HG03520 (cell line): ENCODE measurements around the gene MB.

Source experiments
- ATAC-seq: cut with Tn5 transposase; IDR thresholded peaks from one replicate; pipeline ENCODE4 v1.9.1; 2021; ENCODE audit warnings: mild to moderate bottlenecking, moderate library complexity; ENCODE audit not compliant: unreplicated experiment

The MB gene

DNA sequence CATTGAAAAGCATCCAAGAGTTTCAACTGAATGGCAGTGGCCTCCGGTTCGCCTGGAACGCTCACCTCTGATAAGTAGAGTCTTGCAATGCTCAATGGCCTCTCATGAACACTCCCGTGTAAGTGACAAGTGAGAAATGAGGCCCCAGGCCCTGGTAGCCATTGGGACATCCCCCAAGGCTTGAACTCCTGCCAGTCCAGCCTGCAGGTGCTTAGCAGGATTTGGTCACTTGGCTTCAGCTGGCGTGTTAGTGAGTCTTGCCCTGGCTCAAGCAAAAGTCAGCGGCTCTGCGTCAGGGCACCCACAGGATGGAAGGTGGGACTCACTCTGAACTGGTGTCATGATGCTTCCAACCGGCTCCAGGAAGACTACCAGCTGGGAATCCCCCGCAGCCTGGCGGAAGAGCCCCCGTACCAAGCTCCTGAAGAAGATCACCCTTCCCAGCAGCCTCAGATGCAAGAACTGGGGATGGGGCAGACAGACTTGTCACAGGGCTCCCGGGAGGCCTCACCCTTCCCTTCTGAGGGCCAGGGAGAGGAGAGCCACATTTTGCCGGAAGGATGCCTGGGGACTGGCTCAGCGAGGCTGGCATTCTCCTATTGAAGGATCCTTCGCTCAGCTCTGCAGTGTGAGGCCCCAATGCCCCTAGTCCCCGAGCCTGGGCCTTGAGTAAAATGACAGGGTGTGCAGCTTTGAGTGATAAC, 19.3 kb downstream of the MB start:
- no peak for ATAC-seq

DNA sequence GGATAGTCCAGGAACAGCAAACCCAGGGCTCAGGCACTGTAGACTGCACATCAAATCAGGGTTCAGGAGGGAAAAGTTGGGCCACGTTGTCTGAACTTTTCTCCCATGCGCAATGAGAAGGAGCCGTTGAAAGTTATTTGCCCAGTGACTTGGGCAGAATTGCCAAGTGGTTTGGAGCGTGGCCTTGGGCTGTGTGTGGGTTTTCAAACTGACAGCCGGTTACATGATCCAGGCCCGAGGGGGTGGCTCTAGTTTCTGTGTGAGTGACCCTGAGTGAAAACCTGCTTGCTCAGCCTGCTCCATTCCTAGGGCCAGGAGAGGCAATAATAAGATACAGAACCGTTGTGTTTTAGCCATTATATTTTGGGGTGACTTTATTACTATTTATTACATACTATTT, 20.3 kb downstream of the MB start:
- no peak for ATAC-seq

- ATAC-seq: no peak
Measured at GRCh38 chr22:35594686-35595085, 22.4 kb downstream of the MB start.

DNA sequence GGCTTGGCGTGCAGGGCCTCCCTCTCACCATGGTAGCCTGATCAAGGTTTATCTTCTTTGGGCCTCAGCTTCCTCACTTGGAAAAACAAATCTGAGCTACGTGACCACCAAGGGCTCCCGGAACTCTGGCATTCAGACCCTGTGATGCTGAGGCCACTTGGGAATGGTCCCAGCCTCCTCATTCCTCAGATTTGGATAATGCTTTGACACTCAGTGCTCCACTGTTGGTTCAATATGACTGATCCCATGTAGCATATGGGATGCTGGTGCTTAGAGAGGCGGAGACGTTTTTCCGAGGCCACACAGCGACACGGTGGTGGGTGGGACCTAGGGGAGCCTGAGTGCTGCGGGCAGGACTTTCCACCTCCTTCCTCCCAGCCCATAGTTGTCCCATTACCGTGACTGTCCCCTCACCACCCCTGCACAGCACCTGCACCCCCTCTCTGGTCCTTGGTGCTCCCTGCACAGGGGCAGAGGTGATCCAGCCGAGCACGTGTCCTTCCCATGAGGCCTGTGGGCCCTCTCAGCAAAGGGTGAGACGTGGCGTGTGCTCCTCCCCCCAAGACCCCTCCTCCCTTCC, 23.1 kb downstream of the MB start:
- no peak for ATAC-seq

DNA sequence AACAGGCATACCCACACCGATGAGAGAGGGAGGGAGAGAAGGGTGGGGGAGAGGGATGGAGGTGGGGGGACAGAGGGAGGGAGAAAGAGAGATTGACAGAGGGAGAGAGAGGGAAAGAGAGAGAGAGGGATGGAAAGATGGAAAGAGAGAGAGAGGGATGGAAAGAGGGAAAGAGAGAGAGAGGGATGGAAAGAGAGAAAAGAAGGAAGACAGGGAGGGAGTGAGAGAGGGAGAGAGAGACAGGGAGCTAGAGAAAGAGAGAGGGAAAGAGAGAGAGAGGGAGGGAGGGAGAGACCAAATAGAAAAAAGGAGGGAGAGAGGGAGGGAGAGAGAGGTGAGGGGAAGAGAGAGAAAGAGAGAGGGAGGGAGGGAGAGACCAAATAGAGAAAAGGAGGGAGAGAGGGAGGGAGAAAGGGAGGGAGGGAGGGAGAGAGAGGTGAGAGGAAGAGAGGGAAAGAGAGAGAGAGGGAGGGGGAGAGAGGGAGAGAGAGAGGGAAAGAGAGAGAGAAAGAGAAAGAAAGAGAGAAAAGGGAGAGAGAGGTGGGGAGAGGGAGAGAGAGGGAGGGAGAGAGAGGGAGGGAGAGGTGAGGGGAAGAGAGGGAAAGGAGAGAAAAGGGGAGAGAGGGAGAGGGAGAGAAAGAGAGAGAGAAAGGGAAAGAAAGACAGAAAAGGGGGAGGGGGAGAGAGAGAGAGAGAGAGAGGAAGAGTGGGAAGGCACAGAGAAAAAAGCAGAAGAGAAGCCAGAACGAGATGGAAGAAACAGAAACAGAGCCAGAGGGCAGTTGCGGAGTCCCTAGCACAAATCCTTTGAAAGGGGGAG, 23.8 kb downstream of the MB start:
- ATAC-seq: no peak

DNA sequence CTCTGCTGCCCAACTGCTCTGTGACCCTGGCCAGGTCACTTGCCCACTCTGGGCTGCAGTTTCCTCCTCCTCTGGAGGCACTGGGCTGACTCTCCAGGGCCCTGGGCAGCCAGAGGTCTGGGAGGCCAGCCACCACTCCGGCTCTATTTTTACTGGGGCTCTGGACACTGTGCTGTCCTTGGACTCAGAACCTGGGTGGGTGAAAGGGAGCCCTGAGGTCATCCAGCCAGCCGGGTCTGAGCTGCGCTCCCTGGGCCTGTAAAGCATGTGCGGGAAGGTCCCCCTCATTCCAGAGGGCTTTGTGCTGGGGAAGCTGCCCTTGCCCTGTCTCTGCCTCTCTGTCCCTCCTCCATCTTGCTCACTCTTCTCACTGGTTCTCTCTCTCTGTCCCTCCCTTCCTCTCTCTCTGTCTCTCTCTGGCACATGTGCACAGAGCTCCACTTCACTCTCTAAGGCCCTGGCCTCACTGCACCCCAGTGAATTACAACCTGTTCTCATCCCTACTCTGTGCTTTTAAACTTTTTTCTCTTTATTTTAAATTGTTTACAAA, 24.6 kb downstream of the MB start:
- ATAC-seq: no peak

GRCh38 chr22:35591714-35592417, 25.3 kb downstream of the MB start:
- ATAC-seq: no peak

DNA sequence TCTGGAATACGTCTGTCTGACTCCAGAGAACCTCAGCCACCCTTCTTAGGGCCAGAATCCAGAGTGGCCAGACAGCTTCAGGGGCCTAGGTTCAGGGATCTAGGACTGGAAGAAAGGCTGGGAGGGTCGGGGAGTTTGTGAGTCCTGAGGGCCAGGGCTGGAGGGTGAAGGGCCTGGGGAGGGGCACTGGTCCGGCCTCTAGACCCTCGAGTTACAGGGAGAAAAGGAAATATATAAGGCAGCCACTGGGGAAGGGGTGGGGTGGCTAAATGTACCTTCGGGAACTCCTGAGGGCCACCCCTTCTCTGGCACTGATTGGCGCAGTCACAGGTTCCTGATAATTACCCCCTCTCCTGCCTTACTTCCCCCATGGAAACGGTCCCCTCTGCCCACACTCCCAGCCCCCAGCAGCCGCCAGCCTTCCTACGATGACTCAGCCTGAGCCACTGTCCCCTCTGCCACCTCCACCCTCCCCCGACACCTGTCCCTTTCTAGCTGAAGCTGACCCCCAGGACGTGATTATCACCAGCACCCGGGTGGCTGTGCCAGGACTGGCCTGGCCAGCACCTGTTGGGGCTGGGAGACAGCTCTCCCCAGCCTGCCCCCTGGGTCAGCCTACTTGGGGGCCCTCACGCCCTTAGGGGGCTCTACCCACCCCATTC, 26.4 kb downstream of the MB start:
- no peak for ATAC-seq

GRCh38 chr22:35589756-35590093, 27.4 kb downstream of the MB start:
- no peak for ATAC-seq

DNA sequence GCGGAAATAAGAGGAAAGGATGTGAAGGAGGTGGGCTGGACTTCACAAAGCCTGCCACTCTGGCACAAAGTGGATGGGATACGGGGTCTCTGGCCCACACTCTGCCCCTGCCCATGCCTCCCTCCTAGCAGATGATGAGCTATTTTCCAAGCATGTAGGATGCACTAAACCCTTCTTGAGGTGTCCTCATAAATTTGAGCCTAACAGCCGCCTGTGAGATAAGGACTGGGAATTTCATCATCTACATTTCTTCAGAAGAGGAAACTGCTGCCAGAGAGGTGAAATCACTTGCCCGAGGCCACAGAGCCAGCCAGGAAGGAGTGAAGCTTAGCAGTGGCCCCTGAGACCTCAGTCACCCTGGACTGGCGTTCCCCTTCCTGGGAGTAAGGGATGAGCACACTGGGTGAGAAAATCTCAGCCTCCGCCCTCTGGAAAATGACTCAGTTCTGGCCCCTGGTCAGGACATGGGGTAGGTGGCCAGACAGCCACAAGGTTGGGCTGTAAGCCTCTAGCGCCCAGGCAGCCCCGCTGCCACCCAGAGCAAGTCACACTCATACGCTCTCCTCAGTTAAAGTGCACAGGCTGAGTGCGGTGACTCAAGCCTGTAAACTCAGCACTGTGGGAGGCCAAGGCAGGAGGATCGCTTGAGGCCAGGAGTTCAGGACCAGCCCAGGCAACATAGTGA, 27.9 kb downstream of the MB start:
- ATAC-seq: no peak

GRCh38 chr22:35587896-35588295, 29.2 kb downstream of the MB start:
- no peak for ATAC-seq

DNA sequence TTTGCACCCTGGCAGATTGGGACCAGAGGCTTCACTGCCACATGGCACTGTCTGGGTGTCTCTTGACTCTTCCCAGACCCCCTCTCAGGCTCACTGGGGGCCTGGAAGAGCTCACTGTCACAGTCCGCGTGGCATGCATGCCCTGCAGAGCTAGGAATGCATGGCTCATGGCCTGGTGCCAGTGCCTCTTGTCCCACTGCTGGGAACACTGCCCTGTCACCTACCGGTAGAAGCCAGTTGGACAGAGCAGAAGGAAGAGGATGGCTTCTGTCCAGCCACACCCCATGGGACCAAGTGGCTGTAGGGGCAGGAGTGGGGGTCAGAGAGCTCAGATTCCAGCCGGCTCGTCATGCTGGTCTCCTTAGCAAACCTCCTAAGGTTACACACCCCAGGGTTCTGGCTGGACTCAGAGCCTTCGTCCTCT, 29.7 kb downstream of the MB start:
- ATAC-seq: no peak

DNA sequence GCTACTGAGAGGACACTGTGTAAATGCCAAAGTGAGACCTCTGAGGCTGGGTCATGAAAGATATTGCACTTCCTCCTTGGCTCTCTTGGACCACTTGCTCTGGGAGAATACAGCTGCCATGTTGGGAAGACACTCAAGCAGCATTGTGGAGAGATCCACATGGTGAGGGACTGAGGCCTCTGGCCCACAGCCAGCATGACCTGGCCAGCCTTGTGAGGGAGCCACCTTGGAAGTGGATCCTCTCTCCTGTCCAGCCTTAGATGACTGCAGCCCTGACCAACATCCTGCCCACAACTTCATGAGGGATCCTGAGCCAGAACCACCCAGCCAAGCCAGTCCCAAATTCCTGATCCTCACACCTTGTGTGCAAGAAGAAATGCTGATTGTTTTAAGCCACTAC, 30.4 kb downstream of the MB start:
- ATAC-seq: no peak

GRCh38 chr22:35582861-35583670, 34.1 kb downstream of the MB start:
- ATAC-seq: no peak

DNA sequence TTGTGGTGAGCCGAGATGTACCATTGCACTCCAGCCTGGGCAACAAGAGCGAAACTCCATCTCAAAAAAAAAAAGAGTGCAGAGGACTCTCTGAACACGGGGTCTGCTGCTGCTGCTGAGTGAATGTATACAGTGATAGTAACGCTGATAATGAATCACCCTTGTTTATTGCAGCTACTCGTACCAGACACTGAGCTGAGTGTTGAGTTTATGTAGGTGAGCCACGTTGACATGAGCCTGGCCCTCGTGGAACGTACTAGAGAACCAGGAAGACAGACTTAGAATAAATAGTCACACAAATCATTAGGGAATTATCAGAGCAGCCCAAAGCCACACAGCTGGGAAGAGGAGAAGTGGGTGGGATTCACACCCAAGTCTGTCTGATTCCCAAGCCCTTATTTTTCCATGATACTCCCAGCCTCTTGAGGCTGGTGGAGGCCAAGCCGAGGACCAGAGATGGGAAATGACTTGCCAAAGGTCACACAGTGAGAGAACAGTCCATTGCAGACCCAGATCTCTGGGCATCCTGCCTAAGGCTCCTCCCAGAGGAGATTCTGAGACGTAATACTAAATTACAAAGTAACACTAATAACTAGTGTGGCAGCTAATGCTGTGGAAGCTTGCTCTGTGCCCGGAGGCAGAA, 34.8 kb downstream of the MB start:
- no peak for ATAC-seq

GRCh38 chr22:35581023-35581413, 36.1 kb downstream of the MB start:
- ATAC-seq: no peak

DNA sequence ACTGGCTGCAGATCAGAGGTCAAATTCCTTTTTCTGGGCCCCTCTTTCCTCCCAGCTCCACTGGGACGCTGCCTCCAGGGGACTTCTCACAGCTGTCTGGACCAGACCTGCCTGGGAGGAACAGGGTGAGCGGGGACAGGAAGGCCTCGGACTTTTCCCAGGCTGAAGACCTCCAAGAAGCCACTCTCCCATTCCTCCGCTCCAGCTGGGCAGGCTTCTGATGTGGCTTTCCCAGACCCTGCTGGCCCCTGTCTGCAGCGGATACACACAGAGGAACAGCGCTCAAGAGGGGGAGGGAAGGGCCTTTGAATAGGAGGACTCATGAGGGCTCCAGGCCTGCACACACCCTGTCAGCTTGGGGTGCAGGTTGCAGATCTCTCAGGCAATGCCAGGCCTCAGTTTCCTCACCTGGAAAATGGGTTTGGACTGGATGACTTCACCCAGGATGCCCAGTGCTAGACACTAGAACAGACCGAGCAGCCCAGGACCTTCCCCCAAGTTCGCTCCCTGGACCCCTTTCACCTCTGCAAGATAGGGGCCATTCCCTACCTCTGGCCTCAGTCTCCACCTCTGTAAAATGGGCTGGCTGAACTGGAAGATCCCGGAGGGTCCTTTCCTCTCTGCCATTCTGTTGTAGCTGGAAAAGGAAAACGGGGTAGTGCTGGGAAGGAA, 36.6 kb downstream of the MB start:
- ATAC-seq: no peak

DNA sequence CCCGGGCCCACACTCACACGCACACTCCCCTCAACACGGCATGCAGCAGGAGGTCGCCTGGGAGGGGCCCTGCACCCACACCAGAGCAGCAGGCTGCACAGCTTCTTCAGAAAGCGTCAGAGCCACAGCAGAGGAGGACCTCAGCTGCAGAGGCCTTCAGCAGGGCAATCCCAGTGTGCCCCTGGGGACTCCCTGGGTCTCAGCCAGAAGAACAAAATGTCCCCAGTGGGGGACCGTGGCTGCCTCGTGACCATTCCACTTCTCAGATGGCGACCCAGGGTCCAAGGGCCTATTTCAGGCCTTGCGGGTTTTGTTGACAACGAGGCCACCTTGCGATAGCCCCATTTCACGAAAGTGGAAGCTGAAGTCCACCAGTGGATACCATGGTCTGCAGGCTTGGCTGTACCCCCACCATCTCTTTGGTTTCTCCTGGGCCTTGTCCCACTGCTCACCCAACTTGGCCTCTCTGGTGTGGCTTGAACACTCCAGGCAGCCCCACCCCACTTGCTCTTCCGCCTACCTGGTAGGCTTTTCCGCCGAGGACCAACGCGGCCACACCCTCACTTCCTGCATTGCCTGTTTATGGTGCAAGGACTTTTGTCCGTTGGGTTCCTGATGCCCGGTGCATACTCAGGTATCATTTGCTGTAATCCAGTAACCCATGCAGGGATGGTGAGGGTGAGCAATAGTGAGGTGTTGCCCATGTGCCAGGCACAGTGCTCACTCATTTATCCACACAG, 38.1 kb downstream of the MB start:
- ATAC-seq: no peak
